Uterus (tissue), 4 donors: ENCODE data around the gene RASGRP1. TPM values are rescaled to one million over a fixed set of nuclear protein-coding genes. Genes with fewer than 3 reads are reported as not detected.
A peak's percentile ranks its signal among the peaks of the same experiment; 100 is the strongest.

ENCODE experiments used
- DNase-seq, 2 donors: peaks; one replicate each; pipeline ENCODE4 v3.0.0-alpha.2; 2019 to 2020
- H3K27ac ChIP-seq, 2 donors: fragments of 200-600 bp; sonication (generic); 1 replicate in 1 of 2; 2 replicates in 1 of 2; pipeline ENCODE4 v1.5.1; 2016 to 2018
- H3K27me3 ChIP-seq, 2 donors: fragments of 200-600 bp; sonication (generic); one replicate each; pipeline ENCODE4 v1.5.1; 2018 to 2019; ENCODE audit warnings: control low read depth in 1 of 2
- H3K36me3 ChIP-seq, 2 donors: fragments of 200-600 bp; sonication (generic); one replicate each; pipeline ENCODE4 v1.5.1; 2019; ENCODE audit warnings: control low read depth in 1 of 2
- H3K4me1 ChIP-seq, 2 donors: fragments of 200-600 bp; sonication (generic); one replicate each; pipeline ENCODE4 v1.5.1; 2018 to 2019; ENCODE audit warnings: control low read depth in 1 of 2
- H3K4me3 ChIP-seq, 2 donors: fragments of 200-600 bp; sonication (generic); 1 replicate in 1 of 2; 2 replicates in 1 of 2; pipeline ENCODE4 v1.5.1; 2018 to 2019; ENCODE audit warnings: mild to moderate bottlenecking in 1 of 2
- H3K9me3 ChIP-seq, 2 donors: fragments of 200-600 bp; sonication (generic); one replicate each; pipeline ENCODE4 v1.5.1; 2019; ENCODE audit warnings: control low read depth in 1 of 2
- POLR2A ChIP-seq, 2 donors: fragments of 450-650 bp; IDR thresholded peaks; one replicate each; pipeline ENCODE4 v1.6.1; 2016; ENCODE audit warnings: antibody characterized with exemption in 2 of 2, mild to moderate bottlenecking in 1 of 2, moderate library complexity in 1 of 2
- intact Hi-C: fragments of 100-400 bp; cut with DNase I; formaldehyde crosslinking; loops from one replicate; pipeline ENCODE4 v1.15.1; 2023; ENCODE audit warnings: low total_unique reads
- total RNA-seq, 4 donors: library from RNA; depleted of rRNA in 3 of 4; stranded (reverse); fragments of >200 nt in 3 of 4; gene quantifications; one replicate each; pipeline versions ENCODE4 v1.1.0 to v1.2.4, GENCODE V29; 2014 to 2023
- TF ChIP-seq, protein P1 (sequence below), 4 experiments: fragments of 200-600 bp in 2 of 4; fragments of 450-650 bp in 2 of 4; sonication (generic) in 2 of 4; IDR thresholded peaks; one replicate each; pipeline ENCODE4 v1.5.1; 2016 to 2019; ENCODE audit warnings: antibody characterized with exemption in 4 of 4, mild to moderate bottlenecking in 2 of 4, moderate library complexity in 1 of 4
- donor health status: DM: yes; HTN: yes; CAD: no.

Gene RASGRP1
- total RNA-seq, 4 donors from 2014 or later = under 0.01 to 0.82 (median 0.48) TPM; not detected in 1

DNA sequence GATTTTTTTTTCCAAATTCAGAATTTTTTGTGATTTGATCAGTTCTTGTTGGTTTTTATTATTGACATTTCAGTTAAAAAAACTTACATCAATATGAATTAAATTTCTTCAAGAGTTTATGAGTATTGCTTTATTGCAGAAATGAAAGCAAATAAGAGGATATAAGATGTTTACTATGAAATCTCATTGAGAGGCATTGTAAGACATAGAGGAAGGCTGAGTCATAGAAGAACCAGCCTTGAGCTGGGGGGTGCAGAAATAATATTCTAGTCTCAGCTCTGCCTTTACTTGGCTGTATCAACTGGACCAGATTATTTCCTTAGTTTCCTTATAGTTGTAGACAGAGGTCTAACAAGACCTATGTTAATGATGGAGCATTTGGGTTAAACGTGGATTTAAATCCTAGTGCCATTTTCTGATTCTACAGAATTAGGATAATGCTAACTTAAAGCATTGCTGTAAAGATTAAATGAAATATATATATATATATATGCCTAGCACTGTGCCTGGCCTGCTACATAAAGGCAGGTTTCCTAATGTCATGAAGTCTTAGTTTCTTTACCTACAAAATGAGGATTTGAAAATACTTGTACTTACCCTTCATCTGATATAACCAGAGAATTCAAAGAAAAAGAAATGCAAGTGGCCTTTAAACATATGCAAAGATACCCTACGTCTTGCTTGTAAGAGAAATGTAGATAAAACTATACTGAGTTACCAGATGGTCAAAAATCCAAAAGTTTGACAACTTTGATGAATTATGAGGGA is 103.4 kb downstream of the RASGRP1 start:
- TF ChIP-seq, protein P1, sequence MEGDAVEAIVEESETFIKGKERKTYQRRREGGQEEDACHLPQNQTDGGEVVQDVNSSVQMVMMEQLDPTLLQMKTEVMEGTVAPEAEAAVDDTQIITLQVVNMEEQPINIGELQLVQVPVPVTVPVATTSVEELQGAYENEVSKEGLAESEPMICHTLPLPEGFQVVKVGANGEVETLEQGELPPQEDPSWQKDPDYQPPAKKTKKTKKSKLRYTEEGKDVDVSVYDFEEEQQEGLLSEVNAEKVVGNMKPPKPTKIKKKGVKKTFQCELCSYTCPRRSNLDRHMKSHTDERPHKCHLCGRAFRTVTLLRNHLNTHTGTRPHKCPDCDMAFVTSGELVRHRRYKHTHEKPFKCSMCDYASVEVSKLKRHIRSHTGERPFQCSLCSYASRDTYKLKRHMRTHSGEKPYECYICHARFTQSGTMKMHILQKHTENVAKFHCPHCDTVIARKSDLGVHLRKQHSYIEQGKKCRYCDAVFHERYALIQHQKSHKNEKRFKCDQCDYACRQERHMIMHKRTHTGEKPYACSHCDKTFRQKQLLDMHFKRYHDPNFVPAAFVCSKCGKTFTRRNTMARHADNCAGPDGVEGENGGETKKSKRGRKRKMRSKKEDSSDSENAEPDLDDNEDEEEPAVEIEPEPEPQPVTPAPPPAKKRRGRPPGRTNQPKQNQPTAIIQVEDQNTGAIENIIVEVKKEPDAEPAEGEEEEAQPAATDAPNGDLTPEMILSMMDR (IDR thresholded peaks at IDR 0.05) = no peak
- TF ChIP-seq POLR2A (IDR thresholded peaks at IDR 0.05) = no peak
- H3K4me3 ChIP-seq = no peak overlapping the region
- no peaks in the 10 kb centered on the region for H3K36me3 ChIP-seq
- intact Hi-C loops = no loop called here
- H3K27ac ChIP-seq = no peak overlapping the region
- no peaks in the 10 kb centered on the region for H3K4me1 ChIP-seq
- DNase-seq = no peak
- H3K27me3 ChIP-seq = no peaks in the 10 kb centered on the region
- H3K9me3 ChIP-seq = no peaks in the 10 kb centered on the region

DNA sequence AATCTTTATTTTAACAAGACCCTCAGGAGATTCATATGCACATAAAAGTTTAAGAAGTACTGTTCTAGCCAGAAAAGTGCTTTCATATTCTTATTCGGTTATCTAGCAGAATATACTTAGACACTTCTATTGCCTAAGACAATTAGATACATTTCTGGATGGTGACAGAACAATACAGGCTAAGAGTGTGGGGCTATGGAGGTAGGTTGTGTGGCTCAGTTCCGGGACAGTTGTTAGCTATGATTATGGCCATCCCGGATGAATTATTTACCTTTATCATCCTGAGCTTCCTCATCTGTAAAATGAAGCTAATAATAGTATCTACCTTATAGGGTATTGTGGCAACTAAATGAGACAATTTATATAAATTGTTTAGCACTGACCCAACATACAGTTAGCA is 104.1 kb downstream of the RASGRP1 start:
- Histone ChIP-seq H3K9me3 (no peaks in the 10 kb centered on the region), H3K4me3 (no peak overlapping the region), H3K36me3 (no peaks in the 10 kb centered on the region), H3K4me1 (no peaks in the 10 kb centered on the region), H3K27ac (no peak overlapping the region), H3K27me3 (no peaks in the 10 kb centered on the region)
- TF ChIP-seq POLR2A (IDR thresholded peaks at IDR 0.05) = no peak
- TF ChIP-seq, protein P1 (IDR thresholded peaks at IDR 0.05) = no peak
- DNase-seq = no peak
- intact Hi-C loops = no loop called here

DNA sequence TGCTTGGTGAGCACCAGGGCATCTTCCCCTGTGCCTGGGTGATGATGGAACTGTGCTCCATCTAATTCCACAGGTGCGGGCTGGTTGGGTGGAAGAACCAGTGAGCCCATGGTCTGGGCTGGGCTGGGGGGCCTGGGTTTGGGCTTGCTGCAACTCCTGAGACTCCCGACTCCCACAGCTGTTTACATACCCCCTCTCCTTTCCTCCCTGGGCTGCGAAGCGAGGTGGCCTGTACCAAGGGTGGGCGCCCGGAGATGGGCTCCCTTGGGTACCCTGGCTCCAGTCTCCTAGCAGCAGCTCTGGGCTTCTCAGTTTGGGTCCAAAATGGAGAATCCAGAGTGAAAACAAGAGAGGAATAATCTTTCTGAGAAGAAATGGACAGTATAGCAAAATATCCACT is 105.1 kb downstream of the RASGRP1 start:
- Histone ChIP-seq H3K27ac (no peak overlapping the region), H3K27me3 (no peaks in the 10 kb centered on the region), H3K9me3 (no peaks in the 10 kb centered on the region), H3K4me3 (no peak overlapping the region), H3K36me3 (no peaks in the 10 kb centered on the region), H3K4me1 (no peaks in the 10 kb centered on the region)
- no peak for TF ChIP-seq POLR2A (IDR thresholded peaks at IDR 0.05)
- DNase-seq = no peak
- intact Hi-C loops = no loop called here

DNA sequence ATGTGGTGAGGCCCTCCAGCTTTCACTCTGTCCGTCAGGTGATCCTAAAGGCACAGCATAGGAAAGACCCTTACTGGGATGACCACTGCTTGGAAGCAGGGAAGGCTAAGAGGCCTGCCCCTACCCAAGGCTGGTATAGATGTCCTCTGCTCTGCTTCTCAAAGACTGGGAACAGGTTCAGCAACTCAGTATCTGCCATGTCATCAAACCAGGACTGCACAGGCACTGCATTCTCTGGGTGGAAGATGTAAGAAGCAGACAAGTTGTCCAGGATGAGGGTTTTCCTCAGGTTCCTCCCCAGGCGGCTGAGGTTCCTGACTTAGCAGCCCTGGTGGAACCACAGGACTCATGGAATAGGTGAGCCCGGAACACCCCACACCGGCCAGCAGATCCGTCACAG is 106.0 kb downstream of the RASGRP1 start:
- no peak for DNase-seq
- intact Hi-C loops = no loop called here
- TF ChIP-seq, protein P1 (IDR thresholded peaks at IDR 0.05) = no peak
- TF ChIP-seq POLR2A (IDR thresholded peaks at IDR 0.05) = no peak

DNA sequence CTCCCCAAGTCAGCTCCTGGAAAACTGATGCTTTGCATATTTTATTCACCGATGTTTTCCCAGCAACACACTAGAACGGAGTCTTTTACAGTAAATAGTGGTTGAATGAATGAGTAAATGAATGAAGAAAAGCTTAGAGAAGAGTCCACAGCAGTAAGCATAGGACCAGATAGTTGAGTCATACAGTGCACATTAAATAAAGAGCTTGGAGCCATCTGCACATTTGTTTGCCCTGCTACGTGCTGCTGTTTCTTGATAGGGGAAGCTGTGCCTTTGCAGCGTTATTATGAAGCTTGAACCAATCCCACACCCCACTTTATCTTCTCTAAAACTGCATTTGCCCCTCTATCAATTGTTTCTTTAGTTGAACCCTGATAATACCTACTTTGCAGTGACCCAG is 109.5 kb downstream of the RASGRP1 start:
- H3K9me3 ChIP-seq = no peaks in the 10 kb centered on the region
- no peaks in the 10 kb centered on the region for H3K4me1 ChIP-seq
- no peaks in the 10 kb centered on the region for H3K27me3 ChIP-seq
- no peak for DNase-seq
- intact Hi-C loops = no loop called here
- H3K27ac ChIP-seq = peak overlapping the region in 1 of 2 donors; percentile 91
- no peaks in the 10 kb centered on the region for H3K36me3 ChIP-seq
- H3K4me3 ChIP-seq = peak overlapping the region; percentile 64 to 96
- TF ChIP-seq, protein P1 (IDR thresholded peaks at IDR 0.05) = no peak
- TF ChIP-seq POLR2A (IDR thresholded peaks at IDR 0.05) = no peak

More for the DNA sequence above, 106.0 kb downstream of the RASGRP1 start:
- H3K4me1 ChIP-seq = no peaks in the 10 kb centered on the region
- H3K27ac ChIP-seq = no peak overlapping the region
- H3K36me3 ChIP-seq = no peaks in the 10 kb centered on the region
- no peaks in the 10 kb centered on the region for H3K27me3 ChIP-seq
- no peak overlapping the region for H3K4me3 ChIP-seq
- no peaks in the 10 kb centered on the region for H3K9me3 ChIP-seq
